ENCODE data around the gene MSN. TPM values are rescaled to one million over a fixed set of nuclear protein-coding genes. Genes with fewer than 3 reads are reported as not detected.

MSN gene
- total and polyA plus RNA-seq, 10 of the 15 experiments (the other 5 are each of a cell fraction or from before 2014, with no cell fraction given) = 93.8 to 432 (median 270) TPM

- no peaks in the 10 kb centered on the region for H4K20me1 ChIP-seq (ENCODE audit: control insufficient read depth, insufficient read depth)
- no peak overlapping the region for H3K27ac ChIP-seq (ENCODE audit: control insufficient read depth, insufficient read depth)
- peaks cover 2% of the 10 kb centered on the region; the same call in 2 of the 3 replicates for H3K9me3 ChIP-seq (replicated peaks; ENCODE audit: control insufficient read depth, insufficient read depth, low read length)
- CTCF ChIA-PET = no interaction called here
- no peaks in the 10 kb centered on the region; a peak in 1 of 4 replicates for H3K36me3 ChIP-seq (ENCODE audit: control insufficient read depth in 2 of 2, insufficient read depth in 2 of 2, low read length in 1 of 2)
- intact Hi-C loops (cut with micrococcal nuclease; ENCODE audit: unreplicated experiment) (no loop called here), in situ Hi-C loops (cut with MboI) (no loop called here)
- H3K27me3 ChIP-seq (replicated peaks in 1 of 2; ENCODE audit: control insufficient read depth in 2 of 2, insufficient read depth in 2 of 2, low read length in 1 of 2) = no peaks in the 10 kb centered on the region
- H3K4me1 ChIP-seq (ENCODE audit: control insufficient read depth, insufficient read depth, low read length) = no peaks in the 10 kb centered on the region
- no peak overlapping the region for H3K4me3 ChIP-seq
- RAD21 ChIA-PET (ENCODE audit: unreplicated experiment) = no interaction called here
- no peak overlapping the region for H3K4me2 ChIP-seq (ENCODE audit: control insufficient read depth, insufficient read depth)
- POLR2A ChIA-PET = no interaction called here
- FAIRE-seq (no peak), DNase-seq (ENCODE audit: low read depth, low spot score) (no peak), ATAC-seq (no peak)
- TF ChIP-seq STAT3 (IDR thresholded peaks at IDR 0.05; ENCODE audit: low read depth, low read length) (no peak), USF1 (IDR thresholded peaks at IDR 0.05; ENCODE audit: borderline replicate concordance, extremely low read length, insufficient read depth, low read depth, low read length) (no peak), CBX3 (IDR thresholded peaks at IDR 0.05; ENCODE audit: borderline replicate concordance, low read depth) (no peak), SREBF1 (IDR thresholded peaks at IDR 0.05; ENCODE audit: low read length) (no peak), TCF12 (IDR thresholded peaks at IDR 0.05; ENCODE audit: low read depth, low read length) (no peak), FOS (IDR thresholded peaks at IDR 0.05; ENCODE audit: borderline replicate concordance, extremely low read depth, insufficient read length) (no peak), RB1 (IDR thresholded peaks at IDR 0.05; ENCODE audit: borderline replicate concordance) (no peak), IRF3 (IDR thresholded peaks at IDR 0.05) (no peak), ZNF274 (IDR thresholded peaks at IDR 0.05; ENCODE audit: insufficient read depth, insufficient read length) (no peak)
- SMC1A ChIA-PET (ENCODE audit: uncharacterized antibody, unreplicated experiment) = no interaction called here
- H3K9ac ChIP-seq (ENCODE audit: control insufficient read depth, insufficient read depth, low read length) = no peak overlapping the region
- BruUV-seq (replicated peaks) = no TSS peak
- WGBS (ENCODE audit: insufficient coverage, insufficient replicate concordance, low lambda C conversion rate, missing lambda C conversion rate) = 43% methylated on average over 1 of the region's 3 CpGs
- no peak overlapping the region for H2AFZ ChIP-seq (ENCODE audit: control insufficient read depth, low read depth, low read length)
- H3K79me2 ChIP-seq (ENCODE audit: control insufficient read depth, insufficient read depth, low read length) = no peaks in the 10 kb centered on the region
Observed at GRCh38 chrX:65630771-65631170, 36.7 kb upstream of the MSN start.

Data from GM12878 (cell line).